ENCODE measurements around the gene PANK4.

Gene PANK4

GRCh38 chr1:2513939-2514652 lies 12.3 kb downstream of the PANK4 start:
- H3K4me3 ChIP-seq = no peak overlapping the region
- DNase-seq (ENCODE audit: low spot score) = no peak
- no peak for TF ChIP-seq CTCF (IDR thresholded peaks at IDR 0.05)
- no peak overlapping the region for H3K27ac ChIP-seq

GRCh38 chr1:2512862-2513421 lies 13.5 kb downstream of the PANK4 start:
- TF ChIP-seq CTCF (IDR thresholded peaks at IDR 0.05) = no peak
- Histone ChIP-seq H3K4me3 (no peak overlapping the region), H3K27ac (no peak overlapping the region)
- no peak for DNase-seq (ENCODE audit: low spot score)

- TF ChIP-seq CTCF (IDR thresholded peaks at IDR 0.05) = no peak
- no peak for DNase-seq (ENCODE audit: low spot score)
- Histone ChIP-seq H3K27ac (no peak overlapping the region), H3K4me3 (no peak overlapping the region)
Measured at GRCh38 chr1:2510366-2511155, 15.8 kb downstream of the PANK4 start.

- no peak overlapping the region for H3K27ac ChIP-seq
- H3K4me3 ChIP-seq = no peak overlapping the region
- no peak for DNase-seq (ENCODE audit: low spot score)
- no peak for TF ChIP-seq CTCF (IDR thresholded peaks at IDR 0.05)
Measured at GRCh38 chr1:2509589-2509988, 16.8 kb downstream of the PANK4 start.

GRCh38 chr1:2508751-2509150 lies 17.6 kb downstream of the PANK4 start:
- no peak overlapping the region for H3K4me3 ChIP-seq
- DNase-seq (ENCODE audit: low spot score) = no peak
- H3K27ac ChIP-seq = no peak overlapping the region
- TF ChIP-seq CTCF (IDR thresholded peaks at IDR 0.05) = no peak

GRCh38 chr1:2508180-2508579 lies 18.2 kb downstream of the PANK4 start:
- no peak overlapping the region for H3K4me3 ChIP-seq
- no peak overlapping the region for H3K27ac ChIP-seq
- TF ChIP-seq CTCF (IDR thresholded peaks at IDR 0.05) = no peak

More at GRCh38 chr1:2508180-2508579, 18.2 kb downstream of the PANK4 start:
- DNase-seq (ENCODE audit: low spot score) = no peak

All from coronary artery (tissue), 2 donors.